HG03060 (cell line): Measurements from ENCODE around the gene SFTPA1.
"Not testable (repeated sequence)": the region's sequence is repeated elsewhere in the genome, so short reads cannot be mapped to it uniquely, and the experiment has no call there.

Experiments used
- ATAC-seq: cut with Tn5 transposase; IDR thresholded peaks from one replicate; pipeline ENCODE4 v1.9.1; 2021; ENCODE audit warnings: low read depth, moderate number of reproducible peaks; ENCODE audit not compliant: unreplicated experiment

SFTPA1 gene

DNA sequence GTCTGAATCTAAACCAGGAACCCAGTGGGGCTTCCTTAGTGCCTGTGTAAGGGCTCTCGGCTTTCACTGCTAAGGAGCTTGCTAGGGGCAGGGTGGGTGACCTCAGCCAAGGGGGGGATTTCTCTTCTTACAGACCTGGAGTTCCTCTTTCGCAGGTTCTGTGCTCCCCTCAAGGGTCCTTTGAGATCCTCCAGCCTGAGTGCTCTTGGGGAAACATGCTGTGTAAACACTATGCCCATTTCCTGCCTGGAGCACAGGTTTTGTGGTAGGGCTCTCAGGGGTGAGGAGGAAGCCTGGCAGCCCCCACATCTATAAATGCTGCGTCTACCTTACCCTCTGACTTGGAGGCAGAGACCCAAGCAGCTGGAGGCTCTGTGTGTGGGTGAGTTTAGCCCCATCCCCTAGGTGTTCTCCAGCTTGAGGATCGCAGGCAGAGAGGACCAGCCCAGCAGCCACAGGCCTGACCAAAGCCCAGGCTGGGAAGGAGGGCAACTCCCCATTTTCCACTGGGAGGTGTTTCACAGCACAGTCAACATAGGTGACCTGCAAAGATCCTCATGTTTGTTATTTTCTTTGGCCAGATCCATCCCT, at the start of gene SFTPA1:
TSS of gene SFTPA1 (plus strand) at position 339 of the 591 bp plus-strand sequence. CDS start 887 bp downstream, outside the sequence.
- no peak for ATAC-seq

DNA sequence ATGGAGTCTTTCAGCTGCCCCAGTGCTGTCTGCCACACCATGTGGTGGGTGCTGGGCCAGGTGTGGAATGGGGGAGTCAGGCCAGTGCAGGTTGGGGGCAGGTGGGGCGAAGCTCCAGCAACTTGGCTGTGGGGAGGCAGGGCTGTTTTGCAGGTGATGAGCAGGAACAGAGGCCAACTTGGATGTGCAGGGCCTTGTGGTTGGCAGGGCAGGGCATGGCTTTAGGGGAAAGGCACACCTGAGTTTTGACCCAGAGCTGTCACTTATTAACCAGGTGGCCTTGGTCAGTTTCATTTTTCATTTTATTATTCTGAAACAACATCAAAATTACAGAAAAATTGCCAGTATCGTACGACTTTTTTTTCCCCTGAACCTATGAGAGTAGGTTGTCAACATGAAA, 49.5 kb upstream of the SFTPA1 start:
- no peak for ATAC-seq

DNA sequence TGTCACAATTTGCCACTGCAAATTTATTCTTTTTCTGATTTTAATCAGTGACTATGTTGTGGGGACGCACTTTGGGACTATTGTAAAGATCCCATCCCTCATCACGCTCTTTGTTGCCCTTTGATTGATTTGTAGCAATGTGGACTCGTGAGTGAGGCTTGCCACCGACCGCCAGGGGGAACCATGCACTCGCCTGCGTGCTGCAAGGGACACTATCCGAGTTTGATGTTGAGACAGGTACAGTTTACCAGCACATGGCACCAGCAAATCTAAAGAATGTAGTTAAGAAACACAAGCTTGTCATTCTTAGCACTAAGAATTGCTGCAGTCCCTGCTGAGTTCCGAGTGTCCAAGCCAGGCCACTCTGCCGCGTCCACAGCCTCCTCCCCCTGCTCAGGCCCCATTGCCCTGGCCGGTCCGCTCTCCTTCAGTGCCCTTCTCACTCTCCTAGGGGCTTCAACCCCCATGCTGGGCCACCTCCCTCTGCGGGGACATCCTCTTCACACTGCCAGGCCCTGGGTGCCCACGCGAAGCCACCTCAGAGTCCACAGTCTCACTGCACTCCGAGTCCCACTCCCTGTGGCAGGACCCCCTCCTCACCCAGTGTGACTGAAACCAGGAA, 48.5 kb upstream of the SFTPA1 start:
- ATAC-seq: no peak

DNA sequence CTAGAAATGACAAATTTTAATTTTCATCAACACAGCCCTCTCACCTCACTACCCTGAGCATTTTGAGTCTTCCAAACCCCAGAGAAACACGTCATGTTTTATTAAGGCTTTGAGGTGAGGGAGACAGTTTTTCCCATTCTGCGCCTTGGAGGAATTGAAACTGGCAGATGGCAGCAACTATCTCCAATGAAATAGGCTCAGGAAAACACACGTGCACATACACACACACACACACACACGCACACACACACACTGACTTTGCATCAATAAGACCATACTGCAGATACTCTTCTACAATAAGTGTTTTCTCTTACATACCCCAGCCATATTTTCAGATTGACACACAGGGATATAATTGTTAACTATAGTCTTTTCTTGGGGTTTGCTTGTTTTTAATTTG, 47.3 kb upstream of the SFTPA1 start:
- ATAC-seq: no peak

DNA sequence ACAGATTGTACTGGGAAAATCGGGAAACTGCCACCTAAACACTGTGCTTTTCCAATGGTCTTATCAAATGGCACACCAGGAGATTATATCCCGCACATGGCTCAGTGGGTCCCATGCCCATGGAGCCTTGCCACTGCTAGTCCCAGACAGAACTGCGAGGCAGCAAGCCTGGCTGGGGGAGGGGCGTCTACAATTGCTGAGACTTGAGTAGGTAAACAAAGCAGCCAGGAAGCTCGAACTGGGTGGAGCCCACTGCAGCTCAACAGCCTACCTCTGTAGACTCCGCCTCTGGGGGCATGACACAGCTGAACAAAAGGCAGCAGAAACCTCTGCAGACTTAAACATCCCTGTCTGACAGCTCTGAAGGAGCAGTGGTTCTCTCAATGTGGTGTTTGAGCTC, 40.1 kb upstream of the SFTPA1 start:
- not testable (repeated sequence) for ATAC-seq

DNA sequence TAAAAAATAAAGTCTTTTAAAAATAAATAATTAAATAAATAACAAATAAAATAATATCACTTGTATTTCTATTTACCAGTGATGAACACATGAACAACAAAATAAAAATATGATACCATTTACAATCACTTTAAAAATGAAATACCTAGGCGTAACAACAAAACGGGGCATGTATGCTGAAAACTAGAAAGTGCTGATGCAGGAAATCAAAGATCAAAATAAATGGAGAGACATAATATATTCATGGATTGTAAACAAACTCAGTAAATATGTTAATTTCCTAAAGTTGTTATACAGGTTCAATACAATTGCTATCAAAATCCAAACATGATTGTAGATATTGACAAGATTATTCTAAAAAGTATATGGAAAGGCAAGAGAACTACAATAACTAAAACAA, 31.4 kb upstream of the SFTPA1 start:
- no peak for ATAC-seq

DNA sequence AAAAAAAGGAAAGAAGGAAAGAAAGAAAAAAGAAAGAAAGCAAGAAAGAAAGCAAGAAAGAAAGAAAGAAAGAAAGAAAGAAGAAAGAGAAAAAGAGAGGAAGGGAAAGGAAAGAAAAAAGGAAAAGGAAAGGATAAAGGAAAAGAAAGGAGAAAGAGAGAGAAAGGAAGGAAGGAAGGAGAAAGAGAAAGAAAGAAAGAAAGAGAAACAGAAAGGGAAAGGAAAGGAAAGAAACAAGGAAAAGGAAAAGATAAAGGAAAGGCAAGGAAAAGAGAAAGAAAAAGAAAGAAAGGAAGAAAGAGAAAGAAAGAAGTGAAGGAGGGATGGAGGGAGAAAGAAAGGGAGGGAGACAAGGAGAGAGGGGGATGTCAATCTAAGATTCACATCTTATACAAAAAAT, 29.7 kb upstream of the SFTPA1 start:
- no peak for ATAC-seq

DNA sequence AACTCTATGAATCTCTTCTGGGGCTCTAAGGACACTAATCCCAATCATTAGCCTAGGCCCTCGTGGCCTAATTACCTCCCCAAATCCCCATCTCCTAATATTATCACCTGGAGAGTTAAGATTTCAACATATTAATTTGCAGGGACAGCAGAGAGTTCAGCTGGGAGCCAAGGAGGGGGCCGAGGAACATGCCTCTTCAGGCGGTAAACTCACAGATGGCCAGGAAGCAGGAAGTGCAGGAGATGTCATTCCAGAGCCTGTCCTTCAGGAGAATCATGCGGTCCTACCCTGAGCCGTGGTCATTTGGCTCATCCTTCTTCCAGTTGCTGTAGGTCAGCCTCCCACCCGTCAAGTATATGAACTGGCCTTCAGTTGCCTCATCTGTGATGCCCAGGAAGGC, 28.6 kb upstream of the SFTPA1 start:
- no peak for ATAC-seq

DNA sequence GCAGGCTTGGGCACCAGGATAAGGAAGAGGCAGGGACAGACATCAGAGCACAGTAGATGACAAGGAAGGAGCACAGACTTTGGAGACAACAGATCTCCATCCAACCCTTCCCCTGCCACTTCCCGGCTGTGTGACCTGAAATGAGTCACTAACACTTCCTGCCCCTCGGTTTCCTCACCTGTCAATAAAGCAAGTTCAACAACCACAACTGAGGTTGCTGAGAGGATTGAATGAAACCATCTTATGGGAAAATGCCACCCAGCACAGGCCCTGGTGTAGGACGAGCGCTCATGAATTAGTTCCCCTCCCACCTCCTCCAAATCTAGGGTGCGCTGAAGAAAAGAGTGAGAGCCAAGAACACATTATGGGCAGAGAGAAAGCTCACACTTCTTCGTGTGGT, 27.8 kb upstream of the SFTPA1 start:
- not testable (repeated sequence) for ATAC-seq

DNA sequence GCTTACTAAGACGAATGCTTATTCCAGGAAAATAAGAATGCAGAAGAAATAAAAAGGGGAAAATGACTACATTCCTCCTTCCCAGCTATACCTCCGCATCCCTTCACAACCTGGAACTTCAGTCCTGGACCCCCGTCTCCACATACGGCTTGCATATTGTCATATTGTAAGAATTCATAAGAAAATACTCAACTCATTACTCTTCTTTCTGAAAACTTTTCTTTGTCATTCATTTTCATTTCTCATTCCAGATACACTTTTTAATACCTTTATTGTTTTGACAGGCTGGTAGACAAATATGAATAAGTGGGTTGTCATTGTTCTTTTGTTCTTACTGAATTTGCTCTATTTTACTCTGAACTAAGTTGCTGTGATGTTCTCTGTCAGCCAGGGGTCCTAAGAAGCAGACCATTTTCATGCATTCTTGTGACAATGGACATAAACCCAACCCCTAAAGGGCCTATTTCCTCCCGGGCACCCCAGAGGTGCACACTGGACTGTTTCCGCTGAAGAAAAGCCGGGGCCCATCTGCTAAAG, 27.2 kb upstream of the SFTPA1 start:
- ATAC-seq: no peak

DNA sequence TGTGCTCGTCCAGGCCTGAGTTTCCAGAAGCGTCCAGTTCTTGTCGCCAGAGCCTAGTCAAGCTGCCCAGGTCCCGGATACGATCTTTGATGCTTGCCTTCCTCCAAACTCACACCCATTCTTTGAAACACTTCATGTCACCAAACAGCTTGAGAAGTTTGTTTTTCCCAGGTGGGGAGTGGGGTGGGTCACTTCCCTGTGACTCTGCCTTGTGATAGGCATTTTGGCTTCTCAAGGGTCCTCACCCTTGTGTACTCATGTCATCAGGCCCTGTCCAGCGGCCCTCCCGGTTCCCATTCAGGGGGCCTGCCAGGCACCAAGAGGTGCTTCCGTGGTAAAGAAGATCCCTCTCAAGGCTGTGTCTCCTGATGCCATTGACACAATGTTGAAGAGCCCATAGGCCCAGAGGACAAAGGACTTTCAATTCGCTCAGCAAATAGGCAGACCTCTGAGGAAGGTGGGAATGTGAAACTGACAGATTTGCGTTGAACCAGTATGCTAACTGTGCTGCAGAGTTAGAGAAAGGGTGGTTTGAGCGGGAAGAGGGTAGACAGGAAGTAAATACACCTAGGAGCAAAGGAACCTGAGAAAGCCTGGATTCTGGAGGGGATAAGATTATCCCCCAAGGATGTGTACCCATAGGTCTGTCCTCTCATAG, 24.7 kb upstream of the SFTPA1 start:
- ATAC-seq: no peak

DNA sequence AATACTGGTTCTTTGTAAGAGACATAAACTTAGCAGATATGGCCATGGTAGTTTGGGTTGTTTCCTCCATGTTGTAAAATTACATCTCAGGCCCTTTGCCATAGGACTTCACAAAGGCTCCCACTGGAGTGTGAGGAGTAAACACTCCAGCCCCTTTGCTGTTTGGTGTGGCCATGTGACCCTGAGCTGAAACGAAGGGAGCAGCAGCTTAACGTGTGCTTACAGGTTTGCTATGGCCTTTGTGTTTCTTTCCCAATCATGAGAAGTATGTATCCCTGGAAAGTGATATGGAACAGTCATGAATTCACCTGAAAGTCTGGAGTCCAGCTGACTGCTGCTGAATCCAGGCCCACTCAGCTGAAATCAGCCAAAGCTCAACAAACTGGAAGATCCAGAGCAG, 23.8 kb upstream of the SFTPA1 start:
- ATAC-seq: no peak

DNA sequence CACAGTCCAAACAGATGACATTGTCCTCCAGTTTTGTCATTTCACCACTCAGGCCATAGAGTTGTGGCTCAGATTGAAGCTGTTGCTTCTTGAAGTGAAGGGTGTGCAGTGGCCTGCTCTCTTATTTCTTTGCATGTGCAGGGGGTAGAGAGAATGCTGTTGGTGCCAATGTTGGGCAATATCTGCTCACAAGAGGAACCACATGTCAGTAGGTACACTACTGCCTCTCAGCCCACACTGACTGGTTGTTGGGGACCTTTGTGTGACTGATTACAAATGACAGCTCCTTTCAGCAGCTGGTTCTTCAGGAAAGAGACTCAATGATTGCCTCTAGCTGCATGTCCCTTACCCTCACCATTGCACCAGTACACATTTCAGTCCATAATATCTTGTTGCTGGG, 21.9 kb upstream of the SFTPA1 start:
- ATAC-seq: no peak

DNA sequence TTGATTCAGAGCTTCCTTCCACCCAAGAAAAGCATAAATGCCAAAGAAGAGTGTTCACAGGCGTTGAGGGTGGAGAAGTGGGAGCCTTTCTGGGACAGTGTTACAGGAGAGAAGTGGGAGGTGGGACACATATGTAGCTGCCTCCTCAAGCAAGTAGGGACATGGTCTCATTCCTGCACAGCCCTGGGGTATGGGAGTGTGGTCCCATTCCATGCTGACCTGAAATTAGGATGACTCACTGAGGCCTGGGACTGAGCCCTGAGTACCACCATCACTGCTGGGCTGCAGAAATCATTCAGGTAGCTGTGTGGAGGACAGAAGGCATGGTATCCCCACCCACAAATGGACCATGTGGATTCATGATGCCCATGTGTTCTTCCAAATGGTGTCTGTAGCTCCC, 17.4 kb upstream of the SFTPA1 start:
- ATAC-seq: no peak

DNA sequence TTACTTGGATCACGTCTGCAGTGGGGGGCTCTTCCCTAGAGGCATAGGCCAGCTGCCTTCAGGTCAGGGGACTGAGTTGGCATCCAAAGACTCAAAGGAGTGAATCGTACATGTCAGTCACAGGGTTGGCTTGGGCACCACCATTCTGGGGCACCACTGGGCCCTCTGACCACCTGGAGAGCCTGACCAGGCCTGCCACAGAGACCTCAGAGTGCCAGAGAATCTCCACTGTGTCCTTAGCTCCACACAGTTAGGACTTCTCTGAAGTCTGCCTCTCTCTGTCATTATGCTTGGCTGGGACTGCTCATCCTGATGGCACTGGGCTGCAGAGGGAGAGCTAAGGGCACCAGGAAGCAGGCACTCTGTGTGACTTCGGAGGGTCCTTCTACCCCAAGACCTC, 16.2 kb upstream of the SFTPA1 start:
- ATAC-seq: not testable (repeated sequence)

DNA sequence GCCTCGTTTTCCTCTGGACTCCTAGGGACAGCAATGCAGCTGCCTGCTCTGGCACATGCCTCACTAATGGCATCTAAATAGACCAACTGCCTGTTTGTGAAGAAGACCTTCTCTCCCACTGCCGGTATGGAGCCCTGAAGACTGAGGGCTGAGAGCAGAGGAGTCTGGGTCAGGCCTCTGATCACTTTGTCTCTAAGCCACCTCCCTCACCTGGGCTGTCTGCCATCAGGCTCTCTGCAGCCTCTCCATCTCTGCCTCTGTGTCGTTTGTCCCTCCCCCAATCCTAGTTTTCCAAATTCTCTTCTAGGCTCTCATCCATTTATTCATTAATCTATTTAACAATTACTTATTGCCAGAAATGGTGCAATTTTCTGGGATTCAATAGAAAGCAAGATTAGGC, 15.2 kb upstream of the SFTPA1 start:
- ATAC-seq: no peak

DNA sequence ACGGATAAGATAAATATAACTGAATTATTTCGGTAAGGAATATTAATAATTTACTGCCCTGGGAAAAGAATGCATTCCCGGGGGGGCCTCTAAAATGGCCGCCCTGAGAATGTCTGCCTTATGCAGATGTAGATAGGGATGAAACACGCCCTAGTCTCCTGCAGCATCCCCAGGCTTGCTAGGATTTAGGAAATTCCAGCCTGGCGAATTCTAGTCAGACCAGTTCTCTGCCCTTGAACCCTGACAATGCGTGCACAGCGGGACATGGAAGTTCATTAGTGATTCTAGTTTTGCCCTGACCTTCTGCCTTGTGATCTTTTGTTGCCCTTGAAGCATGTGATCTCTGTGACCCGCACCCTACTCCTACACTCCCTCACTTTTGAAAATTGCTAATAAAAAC, 11.1 kb upstream of the SFTPA1 start:
- not testable (repeated sequence) for ATAC-seq

DNA sequence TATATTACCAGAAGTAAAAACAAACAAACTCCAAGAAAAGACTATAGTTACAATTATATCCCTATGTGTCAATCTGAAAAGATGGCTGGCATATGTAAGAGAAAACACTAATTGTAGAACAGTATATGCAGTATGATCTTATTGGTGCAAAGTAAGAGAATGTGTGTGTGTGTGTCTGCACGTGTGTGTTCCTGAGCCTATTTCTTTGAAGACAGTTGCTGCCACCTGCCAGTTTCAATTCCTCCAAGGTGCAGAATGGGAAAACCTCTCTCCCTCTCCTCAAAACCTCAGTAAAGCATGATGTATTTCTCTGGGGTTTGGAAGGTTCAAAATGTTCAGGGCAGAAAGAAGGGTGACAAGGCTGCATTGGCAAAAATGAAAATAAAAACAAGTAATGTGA, 8.8 kb upstream of the SFTPA1 start:
- ATAC-seq: no peak

DNA sequence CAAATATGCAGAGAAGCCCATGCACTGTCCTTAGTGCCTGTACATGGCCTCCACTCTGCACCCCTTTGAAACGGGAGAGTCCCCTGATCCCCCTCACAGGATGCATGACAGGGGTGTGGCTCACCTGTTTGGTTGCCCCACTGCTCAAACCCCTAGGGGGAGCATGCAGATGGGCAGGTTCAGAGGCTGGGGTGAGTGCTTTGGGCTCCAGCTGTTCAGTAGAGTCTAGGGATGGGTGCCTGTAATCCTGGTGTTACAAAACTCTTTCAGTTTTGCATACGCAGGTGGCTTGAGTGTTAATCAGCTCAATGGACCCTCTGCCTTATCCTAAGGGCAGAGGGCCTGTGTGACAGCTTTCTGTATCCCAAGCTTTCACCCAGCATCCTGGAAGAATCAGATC, 7.8 kb upstream of the SFTPA1 start:
- no peak for ATAC-seq

DNA sequence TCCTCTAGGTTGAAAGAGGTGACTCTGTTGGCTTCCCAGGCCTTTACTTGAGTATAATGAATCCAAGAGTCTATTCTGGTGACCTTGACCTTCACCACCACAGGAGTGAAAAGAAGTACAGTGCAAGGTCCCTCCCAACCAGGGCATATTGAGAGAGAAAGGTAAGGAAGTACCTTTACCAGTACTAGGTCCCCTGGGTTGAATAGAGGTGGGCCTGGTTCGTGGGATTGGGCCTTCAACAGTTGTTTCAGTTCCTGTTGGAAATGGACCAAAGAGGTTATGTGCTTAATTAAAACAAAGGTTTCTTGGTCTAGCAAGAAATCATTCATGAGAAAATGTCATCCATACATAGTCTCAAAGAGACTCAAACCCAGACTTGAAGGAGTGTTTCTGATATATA, 6.4 kb upstream of the SFTPA1 start:
- no peak for ATAC-seq

DNA sequence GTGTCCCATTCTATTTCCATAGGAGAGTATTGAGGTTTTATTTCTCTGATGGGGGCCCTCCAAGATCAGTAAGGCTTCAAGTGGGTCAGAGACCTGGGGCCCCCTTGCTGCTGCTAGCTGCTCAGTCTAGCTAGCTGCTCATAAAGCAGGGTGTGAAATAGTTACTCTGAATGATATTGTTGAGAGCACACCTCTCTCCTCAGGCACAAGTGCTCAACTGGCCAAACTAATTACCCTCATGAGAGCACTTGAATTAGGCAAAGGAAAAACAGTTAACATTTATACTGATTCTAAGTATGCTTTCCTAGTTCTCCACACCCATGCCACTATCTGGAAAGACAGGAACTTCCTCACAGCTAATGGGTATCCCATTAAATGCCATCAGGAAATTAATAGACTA, 5.4 kb upstream of the SFTPA1 start:
- ATAC-seq: no peak
